ENCODE measurements around the gene PXMP4.
"Not testable (repeated sequence)": the region's sequence is repeated elsewhere in the genome, so short reads cannot be mapped to it uniquely, and the experiment has no call there.

Gene PXMP4, protein sequence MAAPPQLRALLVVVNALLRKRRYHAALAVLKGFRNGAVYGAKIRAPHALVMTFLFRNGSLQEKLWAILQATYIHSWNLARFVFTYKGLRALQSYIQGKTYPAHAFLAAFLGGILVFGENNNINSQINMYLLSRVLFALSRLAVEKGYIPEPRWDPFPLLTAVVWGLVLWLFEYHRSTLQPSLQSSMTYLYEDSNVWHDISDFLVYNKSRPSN

GRCh38 chr20:33719989-33720709 is at the start of gene PXMP4:
TSS of gene PXMP4 (minus strand) at chr20:33720310. CDS start at chr20:33720207, 103 bp downstream.
- DNase-seq: peak; percentile 75 to 81

- DNase-seq: no peak
These were observed 48.9 kb upstream of the PXMP4 start for GRCh38 chr20:33769043-33769442.

DNA sequence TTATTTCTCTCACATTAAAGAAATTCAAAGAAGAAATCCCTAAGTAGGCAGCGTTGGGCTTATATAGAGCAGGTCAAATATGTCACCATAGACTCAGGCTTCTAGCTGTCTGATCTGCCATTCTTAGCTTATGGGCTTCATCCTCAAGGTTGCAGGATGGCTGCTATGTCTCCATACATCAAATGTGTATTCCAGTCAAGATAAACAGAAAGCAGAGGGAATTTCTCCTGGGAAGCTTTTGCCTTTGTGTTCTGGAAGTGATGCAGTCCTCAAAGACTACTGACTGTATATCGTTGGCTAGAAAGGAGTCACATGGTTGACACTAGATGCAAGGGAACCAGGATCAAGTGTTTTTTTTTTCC is 47.6 kb upstream of the PXMP4 start:
- DNase-seq: no peak

DNA sequence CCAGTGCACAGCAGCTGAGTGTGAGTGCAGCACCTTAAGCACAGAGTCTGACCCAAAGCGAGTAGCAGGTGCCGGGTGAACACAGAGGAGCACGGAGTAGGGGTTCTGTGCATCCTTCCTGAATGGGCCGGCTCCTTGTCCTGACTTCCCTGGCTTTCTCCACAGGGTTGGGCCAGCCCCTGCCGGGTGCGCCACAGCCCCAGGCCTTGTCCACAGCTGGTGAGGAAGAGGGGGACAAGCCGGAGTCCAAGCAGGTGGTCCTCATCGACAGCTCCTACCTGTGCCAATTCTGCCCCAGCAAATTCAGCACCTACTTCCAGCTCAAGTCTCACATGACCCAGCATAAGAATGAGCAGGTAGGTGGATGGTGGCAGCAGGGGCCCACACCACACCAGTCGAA is 46.6 kb upstream of the PXMP4 start:
- no peak for DNase-seq

GRCh38 chr20:33765592-33765991 is 45.5 kb upstream of the PXMP4 start:
- no peak for DNase-seq

DNA sequence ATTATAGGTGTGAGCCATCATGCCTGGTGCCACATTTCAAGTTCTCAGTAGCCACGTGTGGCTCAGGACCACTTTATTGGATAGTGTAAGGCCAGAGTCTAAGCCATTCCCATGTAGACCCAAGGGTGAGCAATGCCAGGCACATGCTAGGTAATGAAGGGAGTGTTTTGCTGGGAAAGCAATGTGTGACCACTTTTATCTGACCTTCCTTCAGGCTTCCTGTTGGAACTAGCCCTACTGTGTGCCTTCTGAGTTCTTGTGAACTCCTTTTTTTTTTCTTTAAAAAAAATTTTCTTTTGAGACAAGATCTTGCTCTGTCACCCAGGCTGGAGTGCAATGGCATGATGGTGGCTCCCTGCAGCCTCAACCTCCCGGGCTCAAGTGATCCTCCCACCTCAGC is 45.0 kb upstream of the PXMP4 start:
- no peak for DNase-seq

GRCh38 chr20:33761698-33762250 is 41.7 kb upstream of the PXMP4 start:
- DNase-seq: no peak

DNA sequence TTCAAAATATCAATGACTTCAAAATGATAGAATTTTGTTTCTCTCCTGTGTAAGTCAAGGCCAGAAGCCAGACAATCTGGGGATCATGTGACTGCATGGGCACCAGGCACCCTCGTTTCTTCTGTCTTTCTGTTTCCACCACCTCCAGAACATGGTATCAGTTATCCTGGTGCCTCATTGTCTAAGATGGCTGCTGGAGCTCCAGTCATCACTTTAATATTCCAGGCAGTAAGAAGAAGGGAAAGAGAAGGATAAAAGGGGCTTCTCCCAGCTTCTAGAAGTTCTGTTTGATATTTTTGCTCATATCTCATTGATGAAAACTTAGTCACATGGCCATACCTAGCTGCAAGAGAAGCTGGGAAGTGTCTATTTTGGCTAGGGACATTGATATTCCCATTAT is 37.3 kb upstream of the PXMP4 start:
- DNase-seq: no peak

- no peak for DNase-seq
These were observed 36.9 kb upstream of the PXMP4 start for GRCh38 chr20:33757046-33757445.

DNA sequence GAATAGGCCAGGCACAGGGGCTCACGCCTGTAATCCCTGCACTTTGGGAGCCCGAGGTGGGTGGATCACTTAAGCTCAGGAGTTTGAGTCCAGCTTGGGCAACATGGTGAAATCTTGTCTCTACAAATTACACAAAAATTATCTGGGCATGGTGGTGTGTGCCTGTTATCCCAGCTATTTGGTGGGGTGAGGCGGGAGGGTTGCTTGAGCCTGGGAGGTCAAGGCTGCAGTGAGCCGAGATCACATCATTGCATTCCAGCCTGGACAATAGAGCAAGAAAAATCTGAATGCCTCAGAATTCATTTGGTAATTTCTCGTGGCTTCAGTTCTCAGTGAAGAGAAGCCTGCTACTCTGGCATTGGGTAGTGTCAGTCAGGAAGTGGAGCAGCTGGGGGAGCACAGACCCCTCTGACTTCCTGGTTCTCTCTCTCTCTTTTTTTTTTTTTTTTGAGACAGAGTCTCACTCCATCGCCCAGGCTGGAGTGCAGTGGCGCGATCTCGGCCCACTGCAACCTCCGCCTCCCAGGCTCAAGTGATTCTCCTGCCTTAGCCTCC is 35.9 kb upstream of the PXMP4 start:
- DNase-seq: not testable (repeated sequence)

- no peak for DNase-seq
These were observed 33.7 kb upstream of the PXMP4 start for GRCh38 chr20:33753763-33754162.

- no peak for DNase-seq
These were observed 33.0 kb upstream of the PXMP4 start for GRCh38 chr20:33753143-33753542.

DNA sequence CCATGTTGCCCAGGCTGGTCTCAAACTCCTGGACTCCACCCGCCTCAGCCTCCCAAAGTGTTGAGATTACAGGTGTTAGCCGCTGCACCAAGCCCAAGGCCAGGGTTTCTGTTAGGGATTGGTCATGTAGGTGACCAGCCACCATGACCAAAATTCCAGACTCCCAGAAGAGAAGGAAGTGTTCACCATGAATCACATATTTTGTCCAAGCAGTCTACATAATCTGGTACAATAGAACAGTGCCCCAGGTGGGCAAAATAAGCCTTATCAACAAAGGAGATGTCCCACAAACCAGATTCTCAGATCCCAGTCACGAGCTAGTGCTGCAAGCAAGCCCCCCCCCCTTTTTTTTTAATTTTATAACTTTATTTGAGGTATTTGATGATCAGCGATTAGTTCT is 31.7 kb upstream of the PXMP4 start:
- DNase-seq: no peak

DNA sequence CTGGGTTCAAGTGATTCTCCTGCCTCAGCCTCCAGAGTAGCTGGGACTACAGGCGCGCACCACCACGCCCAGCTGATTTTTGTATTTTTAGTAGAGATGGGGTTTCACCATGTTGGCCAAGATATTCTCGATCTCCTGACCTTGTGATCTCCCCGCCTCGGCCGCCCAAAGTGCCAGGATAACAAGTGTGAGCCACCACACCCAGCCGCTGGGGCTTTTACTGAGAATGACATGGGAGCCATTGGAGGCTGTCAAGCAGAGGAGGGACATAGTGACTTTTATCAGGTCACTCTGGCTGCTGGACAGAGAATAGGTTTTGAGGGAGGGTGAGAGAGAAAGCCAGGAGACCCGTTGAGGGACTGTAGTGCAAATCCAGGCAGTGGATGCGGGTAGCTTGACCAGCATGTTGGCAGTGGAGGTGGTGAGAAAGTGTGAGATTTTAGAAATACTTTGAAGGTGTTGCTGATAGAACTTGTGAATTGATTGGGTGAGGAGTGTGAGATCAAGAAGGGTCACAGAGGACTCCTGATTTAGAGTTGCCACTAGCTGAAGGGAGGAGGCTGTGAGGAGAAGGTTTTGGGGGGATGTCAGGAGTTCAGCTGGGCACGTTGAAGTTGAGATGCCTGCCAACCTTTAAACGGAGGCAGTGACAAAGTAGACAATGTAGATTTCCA is 26.4 kb upstream of the PXMP4 start:
- no peak for DNase-seq

DNA sequence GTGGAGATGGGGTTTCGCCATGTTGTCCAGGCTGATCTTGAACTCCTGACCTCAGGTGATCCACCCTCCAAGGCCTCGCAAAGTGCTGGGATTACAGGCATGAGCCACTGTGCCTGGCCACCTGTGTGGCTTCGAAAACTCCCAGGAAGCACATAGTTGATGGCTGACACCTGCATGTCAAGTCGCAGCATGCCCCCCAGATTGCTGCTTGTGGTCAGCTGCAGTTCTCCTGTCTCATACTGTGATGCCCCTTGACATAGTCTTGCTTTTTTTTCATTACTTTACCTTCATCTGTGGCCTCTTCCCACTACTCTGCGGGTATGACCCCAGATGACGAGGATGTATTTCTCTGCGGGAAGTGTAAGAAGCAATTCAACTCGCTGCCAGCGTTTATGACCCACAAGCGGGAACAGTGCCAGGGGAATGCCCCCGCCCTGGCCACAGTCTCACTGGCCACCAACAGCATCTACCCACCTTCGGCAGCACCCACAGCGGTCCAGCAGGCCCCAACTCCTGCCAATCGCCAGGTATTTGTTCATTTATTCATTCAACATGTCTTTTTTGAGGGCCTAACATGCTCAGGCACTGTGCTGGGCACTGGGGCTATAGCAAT is 24.8 kb upstream of the PXMP4 start:
- DNase-seq: no peak

DNA sequence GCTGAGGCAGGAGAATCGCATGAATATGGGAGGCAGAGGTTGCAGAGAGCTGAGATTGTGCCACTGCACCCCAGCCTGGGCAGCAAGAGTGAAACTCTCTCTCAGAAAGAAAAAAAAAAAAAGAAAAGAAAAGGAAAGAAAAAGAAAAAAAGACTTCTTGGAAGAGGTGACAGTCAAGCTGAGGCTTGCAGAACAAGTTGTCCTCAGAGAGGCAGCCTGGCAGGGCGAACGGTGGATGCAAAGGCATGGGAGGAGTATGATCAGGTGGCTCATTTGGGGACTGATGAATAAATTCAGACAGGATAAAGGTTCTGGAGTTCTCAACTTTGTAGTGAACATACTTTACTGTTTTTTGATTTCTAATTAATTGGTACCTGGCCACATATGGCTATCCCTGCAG is 24.1 kb upstream of the PXMP4 start:
- DNase-seq: no peak

- no peak for DNase-seq
These were observed 20.1 kb upstream of the PXMP4 start for GRCh38 chr20:33740189-33740588.

DNA sequence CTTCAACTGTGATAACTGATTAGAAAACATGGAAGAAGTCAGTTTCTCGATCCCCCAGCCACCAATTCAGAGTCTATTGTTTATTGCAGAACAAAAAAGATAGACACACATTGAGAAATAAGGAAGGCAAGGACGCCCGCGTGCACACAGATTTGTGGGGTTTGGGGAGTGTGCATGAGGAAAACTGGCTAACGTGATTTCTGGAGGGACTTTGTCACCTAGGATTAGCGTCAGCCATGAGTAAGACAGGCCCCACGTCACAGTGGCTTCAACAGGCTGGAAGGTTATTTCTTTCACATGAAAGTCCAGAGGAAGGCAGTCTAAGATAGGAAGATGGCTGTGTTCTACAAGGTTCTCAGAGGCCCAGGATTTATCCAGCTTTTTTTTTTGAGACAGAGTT is 19.4 kb upstream of the PXMP4 start:
- DNase-seq: no peak

DNA sequence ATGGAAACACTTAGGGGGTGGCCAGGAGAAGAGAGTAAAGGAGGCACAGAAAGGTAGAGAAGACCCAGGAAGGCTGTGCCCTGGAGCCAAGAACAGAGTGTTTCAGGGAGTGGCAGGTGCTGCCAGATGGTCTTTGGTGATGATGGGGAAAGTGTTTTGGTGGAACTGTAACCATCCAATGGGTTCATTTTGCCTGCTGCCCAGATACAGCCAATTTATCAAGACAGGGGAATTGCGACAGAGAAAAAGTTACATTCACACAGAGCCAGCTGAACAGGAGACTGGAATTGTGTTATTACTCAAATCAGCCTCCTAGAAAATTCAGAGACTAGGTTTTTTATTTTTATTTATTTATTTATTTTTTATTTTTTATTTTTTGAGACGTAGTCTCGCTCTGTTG is 16.9 kb upstream of the PXMP4 start:
- DNase-seq: no peak

DNA sequence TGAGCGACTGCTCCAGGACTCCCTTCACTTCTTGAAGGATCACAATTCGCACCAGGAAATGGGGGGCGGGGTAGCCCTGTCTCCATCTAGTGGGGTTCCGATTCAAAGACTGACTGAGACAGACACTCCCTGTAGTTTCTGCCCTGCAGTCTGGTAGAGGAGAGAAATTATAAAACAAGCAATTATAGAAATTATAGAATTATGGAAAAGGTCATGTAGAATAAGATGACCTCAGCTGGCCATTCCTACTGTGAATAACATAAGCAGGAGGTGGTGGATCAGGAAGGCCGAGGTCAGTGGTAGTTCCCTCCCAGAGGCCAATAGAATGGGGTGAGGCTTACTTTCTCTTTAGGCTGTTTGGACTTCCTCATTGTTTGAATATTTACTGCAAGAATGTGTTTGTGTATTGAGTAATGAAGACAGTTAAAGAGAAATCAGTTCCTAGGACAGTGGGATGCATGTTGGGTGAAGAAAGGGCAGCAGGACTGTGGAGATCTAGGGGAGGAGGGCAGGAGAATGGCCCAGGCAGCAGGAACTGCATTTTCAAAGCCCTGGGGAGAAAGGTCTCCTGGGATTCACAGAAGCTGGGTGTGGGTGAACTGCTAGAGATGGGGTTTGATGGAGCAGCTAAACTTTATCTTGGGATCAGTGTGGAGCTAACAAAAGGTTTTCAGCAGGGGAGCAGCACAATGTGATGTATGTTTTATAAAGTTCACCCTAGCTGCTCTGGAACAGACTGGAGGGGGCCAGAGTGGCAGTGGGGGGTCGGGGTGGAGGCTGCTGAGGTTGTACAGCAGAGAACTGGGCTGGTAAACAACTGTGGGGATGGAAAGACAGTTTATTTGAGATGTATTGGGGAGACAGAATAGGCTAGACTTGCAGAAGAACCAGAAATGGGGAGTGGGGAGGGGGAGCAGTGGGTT is 13.8 kb upstream of the PXMP4 start:
- no peak for DNase-seq

GRCh38 chr20:33732166-33732970 is 12.3 kb upstream of the PXMP4 start:
- DNase-seq: peak; percentile 90 to 94

Data from NCI-H187 (cell line).